Pancreas (tissue), 10 donors: ENCODE results near the gene MFSD12. TPM values are rescaled to one million over a fixed set of nuclear protein-coding genes. Genes with fewer than 3 reads are reported as not detected.

Experiments
- ATAC-seq, 4 donors: fragments of 200-7000 bp; cut with Tn5 transposase; one replicate each; pipeline versions ENCODE4 v1.8.0 to v1.9.1; 2020; ENCODE audit warnings: mild to moderate bottlenecking in 4 of 4, moderate library complexity in 4 of 4
- DNase-seq, 6 donors: peaks; one replicate each; pipeline ENCODE4 v3.0.0-alpha.2; 2020
- FAIRE-seq: peaks from 2 replicates; lab custom pipeline; 2012; peaks lifted over from hg19 to GRCh38; lab: Jason Lieb, UNC
- H3K27ac ChIP-seq, 4 donors: fragments of 200-600 bp; sonication (generic); 1 replicate in 3 of 4; 2 replicates in 1 of 4; pipeline versions ENCODE4 v1.5.0 to v1.8.0; 2020
- H3K27me3 ChIP-seq, 4 donors: fragments of 200-600 bp; one replicate each; pipeline ENCODE4 v1.8.0; 2021
- H3K36me3 ChIP-seq, 3 donors: fragments of 200-600 bp; sonication (generic) in 1 of 3; one replicate each; pipeline versions ENCODE4 v1.5.0 to v1.8.0; 2020 to 2021
- H3K4me1 ChIP-seq, 3 donors: fragments of 200-600 bp; one replicate each; pipeline ENCODE4 v1.8.0; 2021
- H3K4me3 ChIP-seq, 4 donors: fragments of 200-600 bp; sonication (generic) in 2 of 4; one replicate each; pipeline versions ENCODE4 v1.5.0 to v1.8.0; 2020 to 2021
- H3K9me3 ChIP-seq, 4 donors: fragments of 200-600 bp; one replicate each; pipeline ENCODE4 v1.8.0; 2021
- CTCF ChIP-seq, 4 donors: fragments of 200-600 bp; sonication (generic) in 3 of 4; IDR thresholded peaks; one replicate each; pipeline versions ENCODE4 v1.5.0 to v1.8.0; 2021; ENCODE audit warnings: antibody characterized with exemption in 4 of 4
- WGBS, 2 donors: extraction: QIAGEN DNeasy Blood & Tissue Kit; methylation state at CpG; one replicate each; pipeline ENCODE4 v1.1.7; 2013; 5-methylcytosine and 5-hydroxymethylcytosine counted together
- intact Hi-C, 3 donors: fragments of 100-400 bp; cut with DNase I; formaldehyde crosslinking; loops; one replicate each; pipeline versions ENCODE4 v1.11.1 to v1.14.2; 2022
- polyA plus RNA-seq, 2 donors: library from polyadenylated mRNA; stranded (reverse); fragments of 200-250 nt; gene quantifications; one replicate each; pipeline ENCODE4 v1.2.3, GENCODE V29; 2013
- total RNA-seq, 6 donors: library from RNA; stranded (reverse); fragmentation: NEBNext Ultra II Directional in 4 of 6; extraction: Animal tissue kit (Norgen Biotek cat#: 25700) in 4 of 6; gene quantifications; one replicate each; pipeline versions ENCODE4 v1.2.1 to v1.2.4, GENCODE V29; 2021 to 2023
- donor health status: healthy with polysubstance abuse.
- donor health status: DM: no; HTN: no; CAD: no; lungs with moderate emphysema.
- donor health status: DM: no; HTN: no; CAD: no.
- donor health status: control.
- donor health status: control.
- donor health status: Bipolar disorder and iron deficiency.
- donor health status: DM: yes; HTN: yes; CAD: no.
- donor health status: DM: no; HTN: no; CAD: no.
- donor health status: DM: no; HTN: no; CAD: no.
- donor health status: DM: yes; HTN: yes; CAD: no.

MFSD12 gene
- total and polyA plus RNA-seq, 8 donors, result 24.8 to 53.8 (median 39.2) TPM

GRCh38 chr19:3501780-3502179 is 55.6 kb downstream of the MFSD12 start:
- Histone ChIP-seq H3K27me3 (no peaks in the 10 kb centered on the region), H3K4me3 (no peak overlapping the region), H3K4me1 (peaks cover 0 to 12% (median 3%) of the 10 kb centered on the region in 3 donors), H3K27ac (no peak overlapping the region), H3K9me3 (no peaks in the 10 kb centered on the region), H3K36me3 (no peaks in the 10 kb centered on the region)
- TF ChIP-seq CTCF (IDR thresholded peaks at IDR 0.05), result no peak
- ATAC-seq (no peak), DNase-seq (no peak), FAIRE-seq (no peak)
- intact Hi-C loops, result no loop called here
- WGBS, 2 donors, result 83 to 89% methylated on average over 3 of the region's 3 CpGs

- H3K4me3 ChIP-seq, result peak within 1 kb of the TSS; percentile 69 to 93 (median 78)
- TF ChIP-seq CTCF (IDR thresholded peaks at IDR 0.05), result no peak
- FAIRE-seq (peak; percentile 70), DNase-seq (peak; percentile 94 to 99 (median 95)), ATAC-seq (peak; percentile 93 to 95 (median 94))
- H3K27ac ChIP-seq, result peak within 1 kb of the TSS; percentile 86 to 90 (median 88)
- H3K9me3 ChIP-seq, result no peaks in the 10 kb centered on the region
- 0% methylated on average over 52 of the region's 52 CpGs for WGBS, 2 donors
- peaks cover 0 to 9% (median 0%) of the 10 kb centered on the region in 3 donors for H3K36me3 ChIP-seq
- peaks cover 0 to 12% (median 3%) of the 10 kb centered on the region in 3 donors for H3K4me1 ChIP-seq
- H3K27me3 ChIP-seq, result no peaks in the 10 kb centered on the region
- intact Hi-C loops, result no loop called here
Measured at GRCh38 chr19:3500429-3501101, 56.8 kb downstream of the MFSD12 start, which contains the start of gene DOHH. TSS of gene DOHH (minus strand) at chr19:3500674. CDS start at chr19:3496814, 3,860 bp downstream.

- H3K27ac ChIP-seq, result peak overlapping the region; percentile 86 to 90 (median 88)
- FAIRE-seq, result no peak
Measured at GRCh38 chr19:3499738-3500428, 57.5 kb downstream of the MFSD12 start.

GRCh38 chr19:3497757-3498520 is 59.4 kb downstream of the MFSD12 start:
- TF ChIP-seq CTCF (IDR thresholded peaks at IDR 0.05), result no peak
- peaks cover 0 to 7% (median 3%) of the 10 kb centered on the region in 3 donors for H3K4me1 ChIP-seq
- H3K4me3 ChIP-seq, result no peak overlapping the region
- ATAC-seq (no peak), FAIRE-seq (no peak), DNase-seq (no peak)
- no peaks in the 10 kb centered on the region for H3K27me3 ChIP-seq
- WGBS, 2 donors, result 96% methylated on average over 5 of the region's 5 CpGs
- no peak overlapping the region for H3K27ac ChIP-seq
- peaks cover 0 to 15% (median 0%) of the 10 kb centered on the region in 3 donors for H3K36me3 ChIP-seq
- intact Hi-C loops, result no loop called here
- no peaks in the 10 kb centered on the region for H3K9me3 ChIP-seq

More at GRCh38 chr19:3499738-3500428, 57.5 kb downstream of the MFSD12 start:
- WGBS, 2 donors, result 16 to 17% methylated on average over 18 of the region's 18 CpGs
- Histone ChIP-seq H3K4me3 (peak overlapping the region; percentile 69 to 93 (median 78)), H3K4me1 (peaks cover 0 to 7% (median 3%) of the 10 kb centered on the region in 3 donors), H3K9me3 (no peaks in the 10 kb centered on the region), H3K27me3 (no peaks in the 10 kb centered on the region), H3K36me3 (peaks cover 0 to 15% (median 0%) of the 10 kb centered on the region in 3 donors)
- no peak for TF ChIP-seq CTCF (IDR thresholded peaks at IDR 0.05)
- intact Hi-C loops, result no loop called here
- peak; percentile 8 to 11 (median 9) for ATAC-seq
- peak in 1 of 6 donors; percentile 25 for DNase-seq
